G401 (cell line): Measurements from ENCODE around the gene TANGO6. TPM values are rescaled to one million over a fixed set of nuclear protein-coding genes. Genes with fewer than 3 reads are reported as not detected.

Experiments used
- DNase-seq: peaks from one replicate; pipeline ENCODE4 v3.0.0-alpha.2; 2015; ENCODE audit warnings: low spot score
- in situ Hi-C: cut with HindIII; loops from 2 replicates; pipeline ENCODE4 v1.10.0; 2016; ENCODE audit warnings: low sequenced_read_pairs, mixed read lengths
- total RNA-seq: library from RNA; depleted of rRNA; stranded (reverse); fragments of >200 nt; shearing (Covaris generic); gene quantifications from 2 replicates; pipeline ENCODE4 v1.2.3, GENCODE V29; 2014

Gene TANGO6
- total RNA-seq, 1 experiment from 2014 or later, result 31.5 TPM

- DNase-seq, result no peak
- in situ Hi-C loops, result no loop called here
Measured at GRCh38 chr16:68859828-68860227, 16.5 kb downstream of the TANGO6 start.

GRCh38 chr16:68860978-68861892, 17.9 kb downstream of the TANGO6 start:
- in situ Hi-C loops, result no loop called here
- DNase-seq, result no peak

- DNase-seq, result no peak
- in situ Hi-C loops, result no loop called here
Measured at GRCh38 chr16:68866933-68867332, 23.6 kb downstream of the TANGO6 start.

- no peak for DNase-seq
- in situ Hi-C loops, result no loop called here
Measured at GRCh38 chr16:68869492-68870088, 26.3 kb downstream of the TANGO6 start.

- in situ Hi-C loops, result no loop called here
Measured at GRCh38 chr16:68873635-68874471, 30.5 kb downstream of the TANGO6 start.

GRCh38 chr16:68875871-68876270, 32.5 kb downstream of the TANGO6 start:
- no peak for DNase-seq
- in situ Hi-C loops, result no loop called here

More at GRCh38 chr16:68873635-68874471, 30.5 kb downstream of the TANGO6 start:
- no peak for DNase-seq

GRCh38 chr16:68883685-68884084, 40.4 kb downstream of the TANGO6 start:
- no peak for DNase-seq

GRCh38 chr16:68884401-68884800, 41.1 kb downstream of the TANGO6 start:
- in situ Hi-C loops, result no loop called here
- DNase-seq, result no peak

More at GRCh38 chr16:68883685-68884084, 40.4 kb downstream of the TANGO6 start:
- in situ Hi-C loops, result no loop called here

- in situ Hi-C loops, result no loop called here
- no peak for DNase-seq
Measured at GRCh38 chr16:68884861-68885720, 41.8 kb downstream of the TANGO6 start.

GRCh38 chr16:68887107-68887506, 43.8 kb downstream of the TANGO6 start:
- DNase-seq, result no peak
- in situ Hi-C loops, result no loop called here

- in situ Hi-C loops, result no loop called here
Measured at GRCh38 chr16:68889508-68890150, 46.3 kb downstream of the TANGO6 start.

GRCh38 chr16:68892214-68892613, 48.9 kb downstream of the TANGO6 start:
- DNase-seq, result no peak
- in situ Hi-C loops, result no loop called here

More at GRCh38 chr16:68889508-68890150, 46.3 kb downstream of the TANGO6 start:
- DNase-seq, result no peak

- no peak for DNase-seq
- in situ Hi-C loops, result no loop called here
Measured at GRCh38 chr16:68892898-68893297, 49.6 kb downstream of the TANGO6 start.

- in situ Hi-C loops, result no loop called here
- no peak for DNase-seq
Measured at GRCh38 chr16:68893710-68894705, 50.7 kb downstream of the TANGO6 start.

- DNase-seq, result no peak
- in situ Hi-C loops, result no loop called here
Measured at GRCh38 chr16:68894714-68895113, 51.4 kb downstream of the TANGO6 start.

GRCh38 chr16:68898026-68898425, 54.7 kb downstream of the TANGO6 start:
- in situ Hi-C loops, result no loop called here
- no peak for DNase-seq

GRCh38 chr16:68900009-68900408, 56.7 kb downstream of the TANGO6 start:
- DNase-seq, result no peak
- in situ Hi-C loops, result no loop called here
